ENCODE results near the gene TRAF1.

TRAF1 gene

GRCh38 chr9:120965344-120966012, 38.9 kb upstream of the TRAF1 start:
- Histone ChIP-seq H3K27me3 (ENCODE audit: insufficient read depth, low read length) (no peaks in the 10 kb centered on the region), H3K36me3 (ENCODE audit: insufficient read depth, low read length) (no peaks in the 10 kb centered on the region), H3K4me3 (ENCODE audit: low read depth, low read length, poor library complexity, severe bottlenecking) (no peak overlapping the region), H3K79me2 (ENCODE audit: insufficient read depth, low read length) (no peaks in the 10 kb centered on the region), H3K27ac (ENCODE audit: low read depth, low read length, poor library complexity, severe bottlenecking) (no peak overlapping the region), H4K20me1 (ENCODE audit: insufficient read depth, low read length) (no peaks in the 10 kb centered on the region), H2AFZ (ENCODE audit: low read length) (no peak overlapping the region), H3K9me2 (ENCODE audit: low read depth, low read length) (no peaks in the 10 kb centered on the region), H3K4me1 (ENCODE audit: insufficient read depth, low read length, severe bottlenecking) (no peaks in the 10 kb centered on the region), H3K4me2 (ENCODE audit: low read length) (no peak overlapping the region), H3K9ac (ENCODE audit: low read length) (no peak overlapping the region), H3F3A (ENCODE audit: insufficient read depth, low read length) (no peaks in the 10 kb centered on the region), H3K9me3 (ENCODE audit: low read length) (no peaks in the 10 kb centered on the region)
- no peak for TF ChIP-seq EZH2 (IDR thresholded peaks at IDR 0.05; ENCODE audit: borderline replicate concordance, low read length)
- no peak for TF ChIP-seq CTCF (IDR thresholded peaks at IDR 0.05; ENCODE audit: low read length)

- H3K79me2 ChIP-seq (ENCODE audit: insufficient read depth, low read length), result no peaks in the 10 kb centered on the region
- no peak overlapping the region for H3K4me2 ChIP-seq (ENCODE audit: low read length)
- no peaks in the 10 kb centered on the region for H3K9me2 ChIP-seq (ENCODE audit: low read depth, low read length)
- H3K9me3 ChIP-seq (ENCODE audit: low read length), result no peaks in the 10 kb centered on the region
- no peak for TF ChIP-seq CTCF (IDR thresholded peaks at IDR 0.05; ENCODE audit: low read length)
- TF ChIP-seq EZH2 (IDR thresholded peaks at IDR 0.05; ENCODE audit: borderline replicate concordance, low read length), result no peak
- H3K27me3 ChIP-seq (ENCODE audit: insufficient read depth, low read length), result no peaks in the 10 kb centered on the region
- no peaks in the 10 kb centered on the region for H3F3A ChIP-seq (ENCODE audit: insufficient read depth, low read length)
- H3K27ac ChIP-seq (ENCODE audit: low read depth, low read length, poor library complexity, severe bottlenecking), result no peak overlapping the region
- H3K4me1 ChIP-seq (ENCODE audit: insufficient read depth, low read length, severe bottlenecking), result no peaks in the 10 kb centered on the region
- no peaks in the 10 kb centered on the region for H4K20me1 ChIP-seq (ENCODE audit: insufficient read depth, low read length)
- H2AFZ ChIP-seq (ENCODE audit: low read length), result no peak overlapping the region
- no peak overlapping the region for H3K9ac ChIP-seq (ENCODE audit: low read length)
- no peak overlapping the region for H3K4me3 ChIP-seq (ENCODE audit: low read depth, low read length, poor library complexity, severe bottlenecking)
- no peaks in the 10 kb centered on the region for H3K36me3 ChIP-seq (ENCODE audit: insufficient read depth, low read length)
Measured at GRCh38 chr9:120961936-120962335, 35.3 kb upstream of the TRAF1 start.

GRCh38 chr9:120960001-120960400, 33.4 kb upstream of the TRAF1 start:
- H3F3A ChIP-seq (ENCODE audit: insufficient read depth, low read length), result no peaks in the 10 kb centered on the region
- H3K9me3 ChIP-seq (ENCODE audit: low read length), result no peaks in the 10 kb centered on the region
- H3K9me2 ChIP-seq (ENCODE audit: low read depth, low read length), result no peaks in the 10 kb centered on the region
- H3K27me3 ChIP-seq (ENCODE audit: insufficient read depth, low read length), result no peaks in the 10 kb centered on the region
- no peak overlapping the region for H3K27ac ChIP-seq (ENCODE audit: low read depth, low read length, poor library complexity, severe bottlenecking)
- no peaks in the 10 kb centered on the region for H3K36me3 ChIP-seq (ENCODE audit: insufficient read depth, low read length)
- no peak overlapping the region for H3K4me3 ChIP-seq (ENCODE audit: low read depth, low read length, poor library complexity, severe bottlenecking)
- H3K9ac ChIP-seq (ENCODE audit: low read length), result no peak overlapping the region
- no peak overlapping the region for H3K4me2 ChIP-seq (ENCODE audit: low read length)
- H4K20me1 ChIP-seq (ENCODE audit: insufficient read depth, low read length), result no peaks in the 10 kb centered on the region
- no peak overlapping the region for H2AFZ ChIP-seq (ENCODE audit: low read length)
- H3K79me2 ChIP-seq (ENCODE audit: insufficient read depth, low read length), result no peaks in the 10 kb centered on the region
- TF ChIP-seq EZH2 (IDR thresholded peaks at IDR 0.05; ENCODE audit: borderline replicate concordance, low read length) (no peak), CTCF (IDR thresholded peaks at IDR 0.05; ENCODE audit: low read length) (no peak)
- H3K4me1 ChIP-seq (ENCODE audit: insufficient read depth, low read length, severe bottlenecking), result no peaks in the 10 kb centered on the region

Measured in OCI-LY1 (cell line).